ENCODE measurements around the gene ZBTB4. TPM values are rescaled to one million over a fixed set of nuclear protein-coding genes. Genes with fewer than 3 reads are reported as not detected.

The ZBTB4 gene
- total and polyA plus RNA-seq, 9 of the 15 experiments (the other 6 are each of a cell fraction or from before 2014, with no cell fraction given): 0.92 to 6.9 (median 3.3) TPM

GRCh38 chr17:7483255-7484066 is 4.0 kb upstream of the ZBTB4 start (continued):
- no peak; the same call in 1 of the 2 replicates for TF ChIP-seq FOXM1 (IDR thresholded peaks at IDR 0.05; ENCODE audit: low read depth)
- TF ChIP-seq FOXM1 (CRISPR knock-in tag; IDR thresholded peaks at IDR 0.05; ENCODE audit: low read depth): no peak
- no peak for TF ChIP-seq ZNF274 (IDR thresholded peaks at IDR 0.05; ENCODE audit: borderline replicate concordance, low read depth, low read length)
- TF ChIP-seq POLR2A (conservative IDR thresholded peaks at IDR 0.05): peak; percentile 8
- 0 out of 2 replicates have a peak, but pooled peaks have one; percentile 30 for TF ChIP-seq ERF (CRISPR knock-in tag; IDR thresholded peaks at IDR 0.05)
- TF ChIP-seq ESRRA (IDR thresholded peaks at IDR 0.05; ENCODE audit: borderline replicate concordance, low read depth): no peak
- TF ChIP-seq VEZF1 (CRISPR knock-in tag; IDR thresholded peaks at IDR 0.05): peak; percentile 90
- TF ChIP-seq ELF2 (CRISPR knock-in tag; IDR thresholded peaks at IDR 0.05): peak; percentile 60; the same call in 1 of the 2 replicates
- TF ChIP-seq ZNF3 (CRISPR knock-in tag; IDR thresholded peaks at IDR 0.05): no peak
- peak; percentile 76; the same call in 1 of the 2 replicates for TF ChIP-seq NBN (IDR thresholded peaks at IDR 0.05; ENCODE audit: low read depth)
- TF ChIP-seq ZNF699 (CRISPR knock-in tag; IDR thresholded peaks at IDR 0.05; ENCODE audit: insufficient replicate concordance): no peak
- TF ChIP-seq DLX4 (CRISPR knock-in tag; IDR thresholded peaks at IDR 0.05): no peak
- TF ChIP-seq MYBL2 (IDR thresholded peaks at IDR 0.05; ENCODE audit: low read depth): no peak
- TF ChIP-seq MYBL2 (CRISPR knock-in tag; IDR thresholded peaks at IDR 0.05; ENCODE audit: borderline replicate concordance): no peak
- TF ChIP-seq HMG20B (CRISPR knock-in tag; IDR thresholded peaks at IDR 0.05): no peak
- TF ChIP-seq ZNF311 (CRISPR knock-in tag; IDR thresholded peaks at IDR 0.05): no peak
- no peak for TF ChIP-seq MTA2 (IDR thresholded peaks at IDR 0.05; ENCODE audit: low read depth)
- no peak for TF ChIP-seq ZFP91 (CRISPR knock-in tag; IDR thresholded peaks at IDR 0.05)
- TF ChIP-seq FOXK1 (CRISPR knock-in tag; IDR thresholded peaks at IDR 0.05; ENCODE audit: borderline replicate concordance): no peak
- no peak for TF ChIP-seq ZFP30 (CRISPR knock-in tag; IDR thresholded peaks at IDR 0.05; ENCODE audit: borderline replicate concordance)
- no peak for TF ChIP-seq SRSF9 (IDR thresholded peaks at IDR 0.05; ENCODE audit: borderline replicate concordance, low read depth, low read length)
- no peak for TF ChIP-seq EZH2 (IDR thresholded peaks at IDR 0.05; ENCODE audit: borderline replicate concordance, low read depth, low read length)
- TF ChIP-seq KHSRP (IDR thresholded peaks at IDR 0.05): 0 out of 2 replicates have a peak, but pooled peaks have one; percentile 58
- TF ChIP-seq MCM2 (IDR thresholded peaks at IDR 0.05; ENCODE audit: low read depth): no peak
- TF ChIP-seq MAFK (IDR thresholded peaks at IDR 0.05; ENCODE audit: low read length): peak; percentile 33; the same call in 1 of the 2 replicates
- no peak for TF ChIP-seq ZNF511 (CRISPR knock-in tag; IDR thresholded peaks at IDR 0.05)
- peak in 1 of 2 experiments; percentile 35; a peak in 1 of 4 replicates for TF ChIP-seq TRIM24 (IDR thresholded peaks at IDR 0.05)
